Measurements from ENCODE around the gene USP48.

The USP48 gene

DNA sequence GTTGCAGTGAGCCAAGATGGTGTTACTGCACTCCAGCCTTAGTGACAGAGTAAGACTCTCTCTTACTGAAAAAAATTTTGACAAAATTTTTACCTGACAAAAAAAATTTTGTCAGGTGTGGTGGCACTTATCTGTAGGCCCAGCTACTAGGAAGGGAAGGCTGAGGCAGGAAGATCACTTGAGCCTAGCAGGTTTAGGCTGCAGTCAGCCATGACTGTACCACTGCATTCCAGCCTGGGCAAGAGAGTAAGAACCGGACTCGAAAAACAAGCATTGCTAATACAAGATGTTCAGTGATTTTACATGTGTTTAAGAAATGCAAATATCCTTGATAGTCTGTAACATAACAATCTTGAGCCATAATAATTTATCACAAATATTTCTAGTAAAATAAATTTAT is 46.9 kb downstream of the USP48 start:
- no peak for DNase-seq

GRCh38 chr1:21734526-21734925 is 48.4 kb downstream of the USP48 start:
- no peak for DNase-seq

DNA sequence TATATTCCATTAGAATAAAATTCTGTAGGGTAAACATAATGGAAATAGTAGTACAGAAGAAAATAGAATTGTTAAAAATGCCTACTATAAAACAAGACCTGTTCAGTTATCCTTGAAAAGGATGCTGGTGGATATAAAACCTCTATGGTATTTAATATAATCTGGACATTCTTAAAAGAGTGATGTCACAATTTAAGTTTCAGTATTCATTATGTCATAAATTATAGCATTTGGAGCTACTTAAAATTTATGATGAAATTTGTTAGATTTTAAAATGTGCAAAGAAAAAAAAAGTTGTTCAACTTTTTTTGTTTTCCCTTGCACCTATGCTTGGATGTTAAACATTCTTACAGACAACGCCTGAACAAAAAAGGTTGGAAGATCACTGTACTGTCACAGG is 50.3 kb downstream of the USP48 start:
- DNase-seq: no peak

DNA sequence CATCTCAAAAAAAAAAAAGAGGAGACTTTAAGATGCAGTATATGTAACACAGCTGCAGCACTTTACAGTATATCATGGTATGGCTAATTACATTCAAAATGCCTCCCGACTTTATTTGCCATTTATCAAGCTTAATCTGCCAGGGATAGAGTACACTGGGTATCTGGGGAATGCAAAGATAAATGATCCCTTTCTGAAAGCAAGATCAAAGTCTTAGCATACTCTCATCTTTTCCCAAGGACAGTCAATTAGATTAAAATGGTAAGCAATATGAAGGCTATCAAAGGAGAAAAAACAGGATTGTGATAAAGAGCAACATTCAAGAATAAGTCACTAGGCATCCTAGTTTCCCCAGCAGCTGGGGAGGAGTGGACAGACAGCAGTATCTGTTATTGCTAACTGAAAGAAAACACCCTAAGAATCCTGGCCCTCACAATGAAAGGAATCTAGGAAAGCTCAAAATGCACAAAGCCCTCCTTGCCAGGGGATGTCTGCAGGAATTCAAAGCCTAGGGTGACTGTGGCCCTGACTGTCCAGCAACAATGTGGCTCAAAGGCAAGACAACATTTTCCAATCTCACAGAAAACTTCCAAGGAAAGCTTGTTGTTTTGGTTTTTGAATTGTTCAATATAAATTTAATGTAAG is 57.1 kb downstream of the USP48 start:
- DNase-seq: no peak

GRCh38 chr1:21724570-21724969 is 58.4 kb downstream of the USP48 start:
- DNase-seq: no peak

GRCh38 chr1:21724098-21724497 is 58.9 kb downstream of the USP48 start:
- no peak for DNase-seq

DNA sequence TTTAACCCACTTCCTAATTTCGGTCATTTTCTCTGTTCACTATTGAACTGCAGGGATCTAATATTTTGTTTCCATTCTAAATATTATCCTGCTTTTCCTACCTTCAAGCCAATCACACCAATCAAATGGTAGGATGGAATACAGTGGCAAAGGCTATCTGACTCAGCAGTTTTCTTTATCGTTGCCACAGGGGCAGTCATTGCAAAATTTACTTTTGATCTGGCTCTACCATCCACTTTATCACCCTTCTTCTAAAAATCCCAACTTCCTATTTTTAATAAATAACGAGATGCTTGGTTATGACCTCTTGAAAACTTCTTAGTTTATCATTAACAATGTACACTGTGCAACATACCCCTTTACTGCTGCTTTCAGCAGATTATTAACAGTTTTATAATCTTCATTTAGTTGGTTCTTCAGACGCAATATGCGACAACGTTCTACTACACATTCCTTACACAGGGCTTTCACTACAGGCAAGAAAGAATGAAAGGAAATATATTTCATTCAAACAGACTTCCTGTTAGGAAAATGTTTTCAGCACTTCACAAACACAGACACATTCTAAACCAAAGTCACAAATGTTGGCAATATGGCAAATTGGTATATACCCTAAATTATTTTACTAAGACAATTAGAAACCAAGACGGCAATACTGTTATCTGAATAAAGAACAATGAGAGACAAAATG is 61.5 kb downstream of the USP48 start:
- DNase-seq: no peak

- DNase-seq: no peak
These were observed 66.8 kb downstream of the USP48 start for GRCh38 chr1:21716169-21716568.

DNA sequence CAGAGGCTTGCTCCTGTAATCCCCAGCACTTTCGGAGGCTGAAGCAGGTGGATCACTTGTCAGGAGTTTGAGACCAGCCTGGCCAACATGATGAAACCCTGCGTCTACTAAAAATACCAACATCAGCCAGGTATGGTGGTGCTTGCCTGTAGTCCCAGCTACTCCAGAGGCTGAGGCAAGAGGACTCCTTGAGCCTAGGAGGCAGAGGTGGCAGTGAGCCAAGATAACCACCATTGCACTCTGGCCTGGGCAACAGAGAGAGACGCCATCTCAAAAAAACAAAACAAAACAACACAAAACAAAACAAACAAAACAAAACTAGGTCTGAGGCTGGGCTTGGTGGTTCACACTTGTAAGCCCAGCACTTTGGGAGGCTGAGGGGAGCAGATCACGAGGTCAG is 75.1 kb downstream of the USP48 start:
- no peak for DNase-seq

DNA sequence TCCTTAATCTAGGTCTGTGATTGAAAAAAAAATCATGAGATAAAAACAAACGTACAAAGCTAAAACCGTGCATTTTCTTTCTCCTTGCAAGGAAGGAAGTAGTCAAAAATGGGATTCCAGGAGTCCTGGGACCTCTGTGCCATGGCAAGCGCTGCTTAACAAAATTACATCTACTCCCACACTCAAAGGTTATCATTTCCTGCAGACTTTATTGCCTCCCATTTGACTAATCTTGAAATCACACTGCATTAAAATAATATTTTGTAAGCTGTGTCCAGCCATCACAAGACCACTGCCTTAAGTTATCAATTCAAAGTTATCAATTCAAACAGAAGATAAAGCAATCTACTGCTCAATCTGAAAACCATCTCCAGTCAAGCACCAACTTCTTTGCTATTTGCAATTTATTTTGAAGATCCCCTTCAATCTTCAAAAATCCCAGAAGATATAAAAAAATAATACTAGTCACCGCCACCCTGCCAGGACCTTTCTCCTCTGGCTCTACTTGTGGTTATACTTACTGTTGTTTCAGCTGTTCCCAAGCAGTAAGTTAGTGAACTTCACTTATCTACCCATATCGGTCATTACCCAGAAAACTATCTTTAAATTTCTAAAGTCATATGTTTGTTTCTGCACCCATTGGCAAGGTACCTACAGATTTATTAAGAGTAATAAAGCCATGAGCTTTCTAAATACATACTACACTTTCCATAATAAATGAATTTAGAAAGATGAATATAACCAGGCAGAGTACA is 75.7 kb downstream of the USP48 start:
- no peak for DNase-seq

DNA sequence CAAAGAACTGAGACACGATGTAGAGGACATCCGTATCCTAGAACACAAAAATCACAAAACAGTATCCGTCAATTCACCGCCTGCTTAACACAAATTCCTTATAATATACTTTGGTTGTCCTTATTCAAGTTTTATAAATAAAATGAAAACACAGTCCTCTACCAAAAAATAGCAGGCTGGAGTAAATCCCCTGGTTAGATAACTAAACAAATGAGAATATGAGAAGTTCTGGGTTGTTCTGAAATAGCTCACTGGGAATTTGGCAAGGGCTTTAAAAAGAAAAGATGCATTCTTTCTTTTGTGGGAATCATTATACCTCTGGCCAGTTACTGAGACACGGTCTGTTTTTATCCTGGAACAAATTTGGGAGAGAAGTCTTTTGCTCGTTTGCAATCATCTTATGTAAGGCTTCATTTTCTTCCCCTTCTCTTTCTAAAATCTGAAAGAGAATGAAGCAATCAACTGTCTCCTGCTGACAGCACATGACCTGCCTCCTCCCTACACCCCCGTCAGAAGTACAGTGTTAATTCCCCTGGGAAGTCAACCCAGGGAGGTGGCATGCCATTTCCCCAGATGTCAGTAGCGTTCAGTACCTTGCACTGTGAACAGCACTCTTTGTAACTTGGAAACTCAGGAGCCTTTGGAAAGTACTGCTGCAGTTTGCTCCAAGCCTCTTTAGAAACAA is 76.7 kb downstream of the USP48 start:
- DNase-seq: no peak

GRCh38 chr1:21705303-21705980 is 77.5 kb downstream of the USP48 start:
- DNase-seq: no peak

- no peak for DNase-seq
These were observed 78.8 kb downstream of the USP48 start for GRCh38 chr1:21704145-21704544.

- peak in 1 of 2 experiments; percentile 7 for DNase-seq
These were observed 79.5 kb downstream of the USP48 start for GRCh38 chr1:21703318-21703963.

DNA sequence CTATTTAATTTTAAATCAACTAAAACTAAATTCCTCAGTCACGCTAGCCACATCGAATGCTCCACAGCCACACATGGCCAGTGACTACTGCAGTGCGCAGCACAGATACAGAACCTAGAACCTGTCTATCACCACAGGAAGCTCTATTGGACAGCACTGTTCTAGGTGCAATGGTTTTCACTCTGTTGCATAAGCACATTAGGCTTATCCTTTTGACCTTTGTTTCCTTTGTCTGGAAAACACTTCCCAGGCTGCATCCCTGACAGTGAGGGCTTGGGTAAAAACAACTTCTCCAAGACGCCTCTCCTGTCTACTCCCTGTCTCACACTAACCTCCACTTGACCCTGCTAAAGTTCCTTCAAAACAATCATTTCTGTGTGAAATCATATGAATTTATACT is 80.2 kb downstream of the USP48 start:
- no peak for DNase-seq

GRCh38 chr1:21701401-21701800 is 81.5 kb downstream of the USP48 start:
- DNase-seq: no peak

- DNase-seq: no peak
These were observed 82.9 kb downstream of the USP48 start for GRCh38 chr1:21700094-21700493.

DNA sequence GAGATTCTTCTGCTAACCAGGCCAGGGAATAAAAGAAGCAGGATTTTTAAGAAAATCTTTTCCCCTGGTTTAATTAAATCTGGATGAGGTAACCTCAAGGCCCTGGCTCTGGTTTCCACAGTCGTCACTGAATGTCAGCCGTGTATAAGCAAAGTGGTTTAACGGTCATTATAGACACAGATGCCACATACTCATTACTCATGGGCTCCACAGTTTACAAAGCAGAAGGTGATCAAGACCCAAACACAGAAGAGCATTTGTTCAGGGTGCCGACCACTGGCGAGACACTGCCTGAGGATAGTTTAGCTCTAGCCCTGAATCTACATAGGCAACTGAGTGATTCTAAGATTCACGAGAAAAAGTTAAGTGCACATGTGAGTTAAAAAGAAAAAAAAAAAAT is 86.0 kb downstream of the USP48 start:
- DNase-seq: no peak

GRCh38 chr1:21693732-21694131 is 89.2 kb downstream of the USP48 start:
- no peak for DNase-seq

GRCh38 chr1:21691739-21692138 is 91.2 kb downstream of the USP48 start:
- DNase-seq: no peak

DNA sequence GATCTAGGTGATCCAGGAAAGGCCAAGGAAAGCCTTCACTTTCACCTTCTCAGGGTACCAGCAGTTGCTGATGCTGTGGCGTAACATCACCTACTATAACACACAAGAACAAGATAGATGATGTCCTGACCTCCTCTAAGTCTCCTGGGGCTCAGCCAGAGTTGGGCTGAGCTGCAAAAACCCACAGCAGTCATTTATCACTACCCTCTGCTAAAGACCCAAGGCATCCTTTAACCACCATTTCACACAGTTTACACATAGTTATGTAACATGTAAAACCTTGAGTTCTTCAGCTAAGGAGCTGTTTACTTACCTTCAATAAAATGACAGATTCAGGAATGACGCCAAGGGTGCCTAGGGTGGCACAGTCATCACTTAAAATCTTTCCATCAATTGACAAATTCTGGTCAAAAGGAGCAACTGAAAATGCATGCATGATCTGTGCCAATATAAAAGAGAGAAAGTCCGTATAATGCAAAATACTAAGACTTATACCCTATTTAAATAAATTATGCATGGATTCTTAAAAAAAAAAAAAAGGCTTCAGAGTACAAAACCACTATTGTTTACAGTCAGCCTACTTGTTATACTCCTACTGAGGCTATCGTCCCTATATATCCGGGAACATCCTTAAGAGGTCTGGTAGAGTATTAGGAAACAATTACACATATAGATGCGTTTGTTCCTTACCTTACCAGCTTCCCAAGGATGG is 93.1 kb downstream of the USP48 start:
- DNase-seq: no peak

- no peak for DNase-seq
These were observed 95.8 kb downstream of the USP48 start for GRCh38 chr1:21687081-21687529.
